OCI-LY3 (cell line): Measurements from ENCODE around the gene LY6G6F.

Experiments
- EZH2phosphoT487 ChIP-seq: fragments of 200-600 bp; shearing (Covaris generic); IDR thresholded peaks from 2 replicates; pipeline ENCODE4 v1.6.1; 2018; ENCODE audit warnings: antibody characterized with exemption, mixed run types, low read depth
- TF ChIP-seq, protein P1 (sequence below): fragments of 200-600, 300-600 bp; sonication (generic); IDR thresholded peaks from 2 replicates; pipeline ENCODE4 v1.5.1; 2014; ENCODE audit warnings: antibody characterized with exemption, low read length, low read depth

DNA sequence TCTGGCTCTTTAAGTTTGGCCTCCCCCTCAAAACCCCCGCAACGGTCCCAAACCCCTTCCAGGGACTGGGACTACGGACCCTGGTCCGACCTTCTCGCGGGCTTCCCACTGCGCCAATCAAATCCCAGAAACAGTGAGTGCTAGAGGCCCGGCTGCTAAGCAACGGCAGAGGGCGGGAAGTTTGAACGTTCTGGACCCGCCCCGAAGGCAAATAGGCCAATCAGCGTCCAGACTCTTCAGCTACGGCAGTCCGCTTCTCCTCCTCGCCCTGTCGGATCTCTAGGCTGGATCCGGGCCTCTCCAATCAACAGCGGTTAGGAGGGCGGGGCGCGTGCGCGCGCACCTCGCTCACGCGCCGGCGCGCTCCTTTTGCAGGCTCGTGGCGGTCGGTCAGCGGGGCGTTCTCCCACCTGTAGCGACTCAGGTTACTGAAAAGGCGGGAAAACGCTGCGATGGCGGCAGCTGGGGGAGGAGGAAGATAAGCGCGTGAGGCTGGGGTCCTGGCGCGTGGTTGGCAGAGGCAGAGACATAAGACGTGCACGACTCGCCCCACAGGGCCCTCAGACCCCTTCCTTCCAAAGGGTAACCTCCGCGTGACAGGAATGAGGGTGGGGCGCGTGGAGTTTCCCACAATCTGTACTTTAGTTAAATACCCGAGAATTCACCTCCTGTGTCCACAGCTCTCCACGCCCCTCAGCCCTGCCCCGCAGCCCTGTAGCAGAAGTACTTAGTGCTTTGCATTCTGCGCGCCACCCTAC is 33.2 kb downstream of the LY6G6F start, which contains the start of gene MSH5:
- TF ChIP-seq, protein P1, sequence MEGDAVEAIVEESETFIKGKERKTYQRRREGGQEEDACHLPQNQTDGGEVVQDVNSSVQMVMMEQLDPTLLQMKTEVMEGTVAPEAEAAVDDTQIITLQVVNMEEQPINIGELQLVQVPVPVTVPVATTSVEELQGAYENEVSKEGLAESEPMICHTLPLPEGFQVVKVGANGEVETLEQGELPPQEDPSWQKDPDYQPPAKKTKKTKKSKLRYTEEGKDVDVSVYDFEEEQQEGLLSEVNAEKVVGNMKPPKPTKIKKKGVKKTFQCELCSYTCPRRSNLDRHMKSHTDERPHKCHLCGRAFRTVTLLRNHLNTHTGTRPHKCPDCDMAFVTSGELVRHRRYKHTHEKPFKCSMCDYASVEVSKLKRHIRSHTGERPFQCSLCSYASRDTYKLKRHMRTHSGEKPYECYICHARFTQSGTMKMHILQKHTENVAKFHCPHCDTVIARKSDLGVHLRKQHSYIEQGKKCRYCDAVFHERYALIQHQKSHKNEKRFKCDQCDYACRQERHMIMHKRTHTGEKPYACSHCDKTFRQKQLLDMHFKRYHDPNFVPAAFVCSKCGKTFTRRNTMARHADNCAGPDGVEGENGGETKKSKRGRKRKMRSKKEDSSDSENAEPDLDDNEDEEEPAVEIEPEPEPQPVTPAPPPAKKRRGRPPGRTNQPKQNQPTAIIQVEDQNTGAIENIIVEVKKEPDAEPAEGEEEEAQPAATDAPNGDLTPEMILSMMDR = no peak
- TF ChIP-seq EZH2phosphoT487 = no peak
